ENCODE measurements around the gene STAP1. TPM values are rescaled to one million over a fixed set of nuclear protein-coding genes. Genes with fewer than 3 reads are reported as not detected.

Gene STAP1
- total and polyA plus RNA-seq, 8 donors = 0.37 to 1.3 (median 1.1) TPM; not detected in 3

DNA sequence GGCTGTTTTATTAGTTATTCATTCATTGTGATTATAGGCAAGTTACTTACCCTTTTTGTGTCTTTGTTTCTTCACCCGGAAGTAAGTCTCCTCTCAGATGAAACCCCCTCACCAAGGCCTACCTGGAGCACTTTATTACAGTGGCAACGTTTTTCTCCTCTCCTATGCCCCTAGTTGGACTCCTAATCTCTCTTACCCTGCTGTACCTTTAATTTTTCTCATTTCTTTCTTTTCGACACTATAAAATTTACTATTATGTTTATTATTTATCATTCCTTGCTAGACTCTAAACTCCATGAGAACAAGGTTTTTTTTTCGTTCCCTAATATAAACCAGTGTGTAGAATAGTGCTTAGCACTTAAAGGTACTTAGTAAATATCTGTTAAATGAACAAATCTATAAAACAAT, 17.5 kb downstream of the STAP1 start:
- DNase-seq = no peak
- no peaks in the 10 kb centered on the region for H3K36me3 ChIP-seq
- WGBS, 5 donors = 74 to 85% (median 82%) methylated on average over 4 of the region's 4 CpGs
- H3K27me3 ChIP-seq = no peaks in the 10 kb centered on the region
- H3K9me3 ChIP-seq = no peaks in the 10 kb centered on the region
- H3K4me3 ChIP-seq = no peak overlapping the region
- H3K27ac ChIP-seq = no peak overlapping the region
- intact Hi-C loops (cut with DNase I; ENCODE audit: low total_unique reads) = no loop called here
- H3K4me1 ChIP-seq = no peaks in the 10 kb centered on the region
- TF ChIP-seq POLR2AphosphoS5 (IDR thresholded peaks at IDR 0.05) (no peak), EP300 (IDR thresholded peaks at IDR 0.05) (no peak), POLR2A (IDR thresholded peaks at IDR 0.05) (no peak)
- TF ChIP-seq, protein P1, sequence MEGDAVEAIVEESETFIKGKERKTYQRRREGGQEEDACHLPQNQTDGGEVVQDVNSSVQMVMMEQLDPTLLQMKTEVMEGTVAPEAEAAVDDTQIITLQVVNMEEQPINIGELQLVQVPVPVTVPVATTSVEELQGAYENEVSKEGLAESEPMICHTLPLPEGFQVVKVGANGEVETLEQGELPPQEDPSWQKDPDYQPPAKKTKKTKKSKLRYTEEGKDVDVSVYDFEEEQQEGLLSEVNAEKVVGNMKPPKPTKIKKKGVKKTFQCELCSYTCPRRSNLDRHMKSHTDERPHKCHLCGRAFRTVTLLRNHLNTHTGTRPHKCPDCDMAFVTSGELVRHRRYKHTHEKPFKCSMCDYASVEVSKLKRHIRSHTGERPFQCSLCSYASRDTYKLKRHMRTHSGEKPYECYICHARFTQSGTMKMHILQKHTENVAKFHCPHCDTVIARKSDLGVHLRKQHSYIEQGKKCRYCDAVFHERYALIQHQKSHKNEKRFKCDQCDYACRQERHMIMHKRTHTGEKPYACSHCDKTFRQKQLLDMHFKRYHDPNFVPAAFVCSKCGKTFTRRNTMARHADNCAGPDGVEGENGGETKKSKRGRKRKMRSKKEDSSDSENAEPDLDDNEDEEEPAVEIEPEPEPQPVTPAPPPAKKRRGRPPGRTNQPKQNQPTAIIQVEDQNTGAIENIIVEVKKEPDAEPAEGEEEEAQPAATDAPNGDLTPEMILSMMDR (IDR thresholded peaks at IDR 0.05) = no peak

GRCh38 chr4:67576538-67576937, 18.0 kb downstream of the STAP1 start:
- WGBS, 5 donors = 84 to 97% (median 92%) methylated on average over 1 of the region's 1 CpG
- H3K27ac ChIP-seq = no peak overlapping the region
- no peak overlapping the region for H3K4me3 ChIP-seq
- no peaks in the 10 kb centered on the region for H3K36me3 ChIP-seq
- TF ChIP-seq POLR2A (IDR thresholded peaks at IDR 0.05) = no peak
- no peak for TF ChIP-seq EP300 (IDR thresholded peaks at IDR 0.05)
- TF ChIP-seq, protein P1 (IDR thresholded peaks at IDR 0.05) = no peak
- TF ChIP-seq POLR2AphosphoS5 (IDR thresholded peaks at IDR 0.05) = no peak
- H3K9me3 ChIP-seq = no peaks in the 10 kb centered on the region
- no peaks in the 10 kb centered on the region for H3K27me3 ChIP-seq
- DNase-seq = no peak
- intact Hi-C loops (cut with DNase I; ENCODE audit: low total_unique reads) = no loop called here
- H3K4me1 ChIP-seq = no peaks in the 10 kb centered on the region

DNA sequence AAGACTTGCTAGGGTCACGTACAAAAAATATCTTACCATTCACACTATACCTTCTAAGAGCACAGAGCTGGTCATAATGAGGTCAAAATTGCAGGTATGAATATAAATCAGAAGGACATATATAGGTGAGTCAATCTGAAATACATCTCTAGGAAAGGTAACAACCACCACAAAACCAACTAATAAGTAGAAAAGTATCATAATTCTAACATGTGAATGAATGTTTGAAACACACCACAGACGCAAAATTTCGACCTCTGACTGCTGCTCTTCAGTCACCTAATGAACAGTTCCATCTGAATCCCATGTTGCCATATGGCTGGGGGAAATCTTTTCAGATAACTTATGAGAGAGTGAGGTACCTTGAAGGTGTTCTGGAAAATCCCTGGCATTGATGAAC, 22.1 kb downstream of the STAP1 start:
- WGBS, 5 donors = 67 to 96% (median 90%) methylated on average over 3 of the region's 3 CpGs
- TF ChIP-seq POLR2AphosphoS5 (IDR thresholded peaks at IDR 0.05) (no peak), POLR2A (IDR thresholded peaks at IDR 0.05) (no peak), EP300 (IDR thresholded peaks at IDR 0.05) (no peak)
- TF ChIP-seq, protein P1 (IDR thresholded peaks at IDR 0.05) = no peak
- H3K4me3 ChIP-seq = no peak overlapping the region
- H3K9me3 ChIP-seq = no peaks in the 10 kb centered on the region
- intact Hi-C loops (cut with DNase I; ENCODE audit: low total_unique reads) = no loop called here
- no peaks in the 10 kb centered on the region for H3K4me1 ChIP-seq
- H3K27ac ChIP-seq = no peak overlapping the region
- no peak for DNase-seq
- no peaks in the 10 kb centered on the region for H3K27me3 ChIP-seq
- no peaks in the 10 kb centered on the region for H3K36me3 ChIP-seq

- no peaks in the 10 kb centered on the region for H3K27me3 ChIP-seq
- DNase-seq = peak in 1 of 2 donors; percentile 29
- H3K4me1 ChIP-seq = no peaks in the 10 kb centered on the region
- TF ChIP-seq, protein P1 (IDR thresholded peaks at IDR 0.05) = no peak
- TF ChIP-seq POLR2AphosphoS5 (IDR thresholded peaks at IDR 0.05) = no peak
- TF ChIP-seq EP300 (IDR thresholded peaks at IDR 0.05) = no peak
- no peak for TF ChIP-seq POLR2A (IDR thresholded peaks at IDR 0.05)
- H3K4me3 ChIP-seq = no peak overlapping the region
- H3K27ac ChIP-seq = no peak overlapping the region
- no peaks in the 10 kb centered on the region for H3K36me3 ChIP-seq
- WGBS, 5 donors = 61 to 79% (median 76%) methylated on average over 8 of the region's 8 CpGs
- intact Hi-C loops (cut with DNase I; ENCODE audit: low total_unique reads) = no loop called here
- H3K9me3 ChIP-seq = no peaks in the 10 kb centered on the region
Measured at GRCh38 chr4:67581208-67581857, 22.8 kb downstream of the STAP1 start.

All from stomach (tissue), 9 donors.